ENCODE measurements around the gene CNRIP1. TPM values are rescaled to one million over a fixed set of nuclear protein-coding genes. Genes with fewer than 3 reads are reported as not detected.

Gene CNRIP1
- total and polyA plus RNA-seq, 2 of the 4 experiments (the other 2 are of a cell fraction), result 23.3 to 32.7 TPM

- dilution Hi-C loops (cut with HindIII; ENCODE audit: low sequenced_read_pairs, unreplicated experiment) (no loop called here), in situ Hi-C loops (cut with MboI; ENCODE audit: low sequenced_read_pairs) (no loop called here), intact Hi-C loops (cut with micrococcal nuclease) (no loop called here)
- BruUV-seq (replicated peaks), result no TSS peak
- Histone ChIP-seq H3K14ac (replicated peaks; ENCODE audit: low read depth, low read length) (no peak overlapping the region), H2BK5ac (ENCODE audit: low read depth, low read length, poor library complexity, severe bottlenecking) (no peak overlapping the region), H3K18ac (ENCODE audit: low read depth, low read length) (no peak overlapping the region), H3K4me1 (ENCODE audit: control insufficient read depth, insufficient read depth, low read length) (no peaks in the 10 kb centered on the region), H3K9me1 (ENCODE audit: insufficient read depth, low read length) (no peaks in the 10 kb centered on the region), H3K79me1 (ENCODE audit: low read depth in 1 of 2, low read length in 2 of 2) (no peaks in the 10 kb centered on the region), H3K9me3 (ENCODE audit: control insufficient read depth, insufficient read depth, low read length) (no peaks in the 10 kb centered on the region), H4K5ac (ENCODE audit: low read depth, low read length) (no peak overlapping the region), H3K4me2 (ENCODE audit: low read depth, low read length) (no peak overlapping the region), H4K20me1 (ENCODE audit: insufficient read depth, low read length) (no peaks in the 10 kb centered on the region), H2AK9ac (replicated peaks; ENCODE audit: low read depth, low read length, poor library complexity) (no peak overlapping the region), H4K91ac (ENCODE audit: insufficient read depth, low read depth, low read length) (no peak overlapping the region), H3K23ac (ENCODE audit: low read depth, low read length) (no peak overlapping the region), H3K4ac (ENCODE audit: low read depth, low read length) (no peak overlapping the region), H3K27me3 (ENCODE audit: control insufficient read depth, insufficient read depth, low read length) (peaks cover 2% of the 10 kb centered on the region; the same call in 1 of the 2 replicates), H2BK15ac (ENCODE audit: low read depth, low read length) (no peak overlapping the region), H2AK5ac (ENCODE audit: low read depth, low read length) (no peak overlapping the region), H2BK120ac (ENCODE audit: low read depth, low read length) (no peak overlapping the region), H3K36me3 (ENCODE audit: control insufficient read depth, insufficient read depth, low read length) (no peaks in the 10 kb centered on the region), H4K8ac (ENCODE audit: low read depth in 2 of 2, low read length in 2 of 2) (no peak overlapping the region), H2BK20ac (ENCODE audit: low read depth, low read length) (no peak overlapping the region), H3K4me3 (ENCODE audit: insufficient read depth, low read depth, low read length) (no peak overlapping the region), H3K9ac (ENCODE audit: low read depth, low read length) (no peak overlapping the region), H3K56ac (ENCODE audit: extremely low read depth, insufficient read depth, low read length) (no peak overlapping the region), H2AFZ (replicated peaks; ENCODE audit: low read length, poor library complexity) (no peak overlapping the region), H3K27ac (ENCODE audit: insufficient read depth, low read length) (no peak overlapping the region)
- ChIA-PET CTCF (interaction anchor here (0.6 kb wide), 1 partner anchor 30 kb away, joined by 3 read pairs; no protein-coding TSS in a partner anchor), POLR2A (ENCODE audit: unreplicated experiment) (no interaction called here)
- DNase-seq, result no peak
- no peak for TF ChIP-seq ELK1 (IDR thresholded peaks at IDR 0.05; ENCODE audit: borderline replicate concordance, low read depth, low read length)
- TF ChIP-seq CTCF (conservative IDR thresholded peaks at IDR 0.05; ENCODE audit: low read depth, low read length), result no peak
- TF ChIP-seq MAZ (IDR thresholded peaks at IDR 0.05; ENCODE audit: borderline replicate concordance, low read depth, low read length), result no peak
- TF ChIP-seq RAD21 (IDR thresholded peaks at IDR 0.05; ENCODE audit: low read length), result no peak
- TF ChIP-seq MAFK (IDR thresholded peaks at IDR 0.05; ENCODE audit: low read depth, low read length), result no peak
- no peak for TF ChIP-seq SMC3 (IDR thresholded peaks at IDR 0.05; ENCODE audit: low read depth, low read length)
- no peak for TF ChIP-seq BHLHE40 (IDR thresholded peaks at IDR 0.05; ENCODE audit: low read depth, low read length)
- no peak for TF ChIP-seq MXI1 (IDR thresholded peaks at IDR 0.05; ENCODE audit: borderline replicate concordance, low read depth, low read length)
- TF ChIP-seq USF2 (IDR thresholded peaks at IDR 0.05; ENCODE audit: low read depth, low read length), result no peak
- TF ChIP-seq POLR2A (IDR thresholded peaks at IDR 0.05; ENCODE audit: low read depth, low read length), result no peak
- TF ChIP-seq NFE2L2 (IDR thresholded peaks at IDR 0.05; ENCODE audit: low read depth, low read length), result no peak
- TF ChIP-seq RCOR1 (IDR thresholded peaks at IDR 0.05; ENCODE audit: insufficient replicate concordance, low read length), result no peak
- TF ChIP-seq FOS (IDR thresholded peaks at IDR 0.05; ENCODE audit: low read depth, low read length), result no peak
- no peak for TF ChIP-seq CEBPB (IDR thresholded peaks at IDR 0.05; ENCODE audit: low read depth, low read length)
- TF ChIP-seq CHD1 (IDR thresholded peaks at IDR 0.05; ENCODE audit: low read depth, low read length), result no peak
- WGBS, 2 experiments (ENCODE audit: extremely low coverage in 2 of 2, insufficient read length in 1 of 2), result no CpG with 5 or more reads among the region's 3 CpGs
- no peak for ATAC-seq (ENCODE audit: low read depth)
Observed at GRCh38 chr2:68274022-68274421, 45.7 kb downstream of the CNRIP1 start.
